Activated T-helper 1 cell treated with Interleukin-2 at 50 U/mL for 16 hours (primary cell): Measurements from ENCODE around the gene MTUS2.

ENCODE experiments used
- DNase-seq: peaks from one replicate; pipeline ENCODE4 v3.0.0-alpha.2; 2020; ENCODE audit warnings: low read depth

The MTUS2 gene

GRCh38 chr13:29239653-29240525 is 419.8 kb downstream of the MTUS2 start:
- DNase-seq, result no peak

- DNase-seq, result no peak
These were observed 434.7 kb downstream of the MTUS2 start for GRCh38 chr13:29254626-29255370.

DNA sequence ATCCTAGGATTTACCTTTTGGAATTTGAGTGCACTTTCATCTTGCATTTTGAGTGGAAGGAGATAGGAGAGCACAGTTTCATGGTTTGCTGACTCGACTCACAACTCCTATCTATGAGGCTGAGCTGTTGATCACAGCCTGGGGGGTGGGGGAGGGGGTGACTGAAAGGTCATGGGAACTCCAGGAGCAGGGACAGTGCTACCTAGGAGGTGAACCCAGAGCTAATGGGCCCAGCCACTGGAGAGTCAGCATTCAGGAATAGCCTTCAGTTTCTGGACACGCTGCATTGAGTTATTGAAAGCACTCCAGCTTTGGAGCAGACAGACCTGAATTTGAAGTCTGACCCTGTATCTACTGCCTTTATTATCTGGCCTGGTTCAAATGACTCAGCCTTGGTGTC is 435.4 kb downstream of the MTUS2 start:
- DNase-seq, result no peak

- no peak for DNase-seq
These were observed 440.5 kb downstream of the MTUS2 start for GRCh38 chr13:29260684-29261083.

DNA sequence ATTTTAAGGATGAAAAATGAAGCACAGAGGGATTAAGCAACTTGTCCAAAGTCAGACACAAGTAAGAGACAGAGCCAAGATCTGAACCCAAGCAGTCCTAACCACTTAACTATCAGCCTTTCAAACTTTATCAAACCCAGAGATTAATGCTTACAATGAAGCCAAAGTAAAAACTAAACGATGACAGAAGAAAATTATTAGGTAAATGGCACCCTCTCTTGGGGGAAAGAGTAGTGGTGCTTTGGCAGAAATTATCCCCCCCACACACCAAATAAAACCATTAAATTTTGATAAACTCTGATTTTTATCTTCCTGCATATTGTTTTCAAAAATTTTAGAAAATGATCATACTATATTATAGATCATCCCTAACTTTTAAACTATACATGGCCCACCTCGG is 446.1 kb downstream of the MTUS2 start:
- DNase-seq, result no peak

DNA sequence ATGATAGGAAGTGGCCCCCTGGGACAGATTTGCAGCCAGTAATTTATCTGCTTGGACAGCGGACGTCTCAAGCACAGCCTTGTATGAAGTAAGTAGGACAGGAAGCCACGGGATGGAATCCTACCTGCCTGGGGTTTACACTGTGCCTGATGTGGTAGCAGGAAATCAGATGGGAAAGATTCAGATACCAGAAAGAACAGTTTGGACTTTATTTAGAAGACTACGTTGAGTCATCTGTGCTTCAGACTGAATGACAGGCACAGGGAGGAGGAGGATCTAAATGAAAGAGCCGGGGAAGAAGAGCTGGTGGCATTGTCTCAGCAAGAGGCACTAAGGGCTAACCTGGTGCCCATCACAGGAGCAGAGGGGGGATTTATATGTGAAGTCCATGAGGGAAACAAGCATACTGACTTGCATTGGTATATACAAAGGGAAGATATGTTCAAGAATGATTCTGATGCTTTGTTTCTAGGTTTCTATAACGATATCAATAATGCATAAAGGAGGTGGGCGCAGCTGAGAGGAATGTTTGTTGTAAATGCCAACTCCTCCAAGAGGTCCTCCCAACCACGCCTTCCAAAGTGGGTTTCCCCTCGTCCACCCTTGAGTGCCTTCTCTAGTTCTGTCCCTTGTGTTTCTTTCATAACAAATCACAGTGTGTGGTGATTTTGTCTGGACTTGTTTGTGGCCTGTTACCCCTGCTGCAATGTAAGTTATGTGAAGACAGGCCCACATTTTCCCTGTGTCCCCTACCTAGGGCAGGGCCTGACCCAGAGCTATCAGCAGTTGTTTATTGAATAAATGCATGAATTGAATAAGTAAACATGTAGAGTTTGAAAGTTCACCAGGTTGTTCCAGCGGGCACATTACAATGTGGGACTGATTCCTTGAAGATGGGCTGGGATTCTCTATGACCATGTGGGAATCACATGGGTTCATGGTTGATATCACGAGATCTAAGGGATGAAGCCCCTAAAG is 446.9 kb downstream of the MTUS2 start:
- no peak for DNase-seq

DNA sequence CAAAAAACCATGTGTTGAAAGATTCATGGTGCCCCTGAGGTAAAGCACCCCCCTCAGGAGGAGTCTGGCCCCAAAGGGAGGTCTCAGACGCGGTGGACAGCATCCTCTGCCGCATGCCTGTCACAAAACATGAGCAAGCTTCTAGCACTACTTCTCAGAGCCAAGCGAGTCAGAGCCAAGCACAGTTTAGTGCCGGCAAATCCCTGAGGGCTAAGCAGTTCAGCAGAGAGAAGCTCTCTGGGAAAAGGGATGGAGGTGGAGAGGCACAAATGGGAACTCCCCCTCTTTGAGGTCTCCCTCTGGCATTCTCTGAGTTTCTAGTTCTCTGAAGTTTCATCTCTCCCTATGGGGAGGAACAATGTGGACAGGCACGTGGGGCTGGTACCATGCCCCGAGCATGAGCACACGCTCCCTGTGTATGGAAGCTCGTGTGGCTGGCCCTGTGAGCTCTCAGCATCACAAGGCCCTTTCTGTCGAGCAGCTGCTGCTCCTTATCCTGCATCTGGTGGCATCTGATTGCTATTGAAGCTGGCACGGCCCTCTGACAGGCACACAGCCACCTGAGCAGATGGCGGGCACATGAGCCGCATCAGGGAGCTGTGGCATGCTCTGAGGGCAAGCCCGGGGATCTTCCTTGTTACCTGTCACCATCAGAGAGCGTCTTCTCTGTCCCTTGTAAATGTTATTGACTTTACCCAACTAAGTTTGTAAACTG is 450.3 kb downstream of the MTUS2 start:
- no peak for DNase-seq

DNA sequence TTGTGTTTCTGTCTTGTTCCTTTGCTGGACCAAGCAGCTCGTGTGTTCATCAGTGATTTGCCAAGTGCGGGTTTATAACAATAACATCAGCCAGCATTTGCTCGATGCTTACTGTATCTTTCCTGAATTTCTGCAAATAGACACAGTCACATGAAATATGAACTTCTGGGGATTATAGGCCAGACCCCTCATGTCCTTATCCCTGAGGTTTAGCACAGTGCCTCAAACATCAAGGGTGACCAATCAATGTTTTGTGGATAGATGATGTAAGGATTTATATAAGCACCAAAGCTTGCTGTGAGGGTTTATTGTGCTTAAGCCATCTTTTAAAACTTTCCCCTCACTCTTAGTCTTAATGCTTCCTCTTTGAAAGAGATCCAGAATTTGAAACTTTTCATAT is 451.5 kb downstream of the MTUS2 start:
- DNase-seq, result no peak

DNA sequence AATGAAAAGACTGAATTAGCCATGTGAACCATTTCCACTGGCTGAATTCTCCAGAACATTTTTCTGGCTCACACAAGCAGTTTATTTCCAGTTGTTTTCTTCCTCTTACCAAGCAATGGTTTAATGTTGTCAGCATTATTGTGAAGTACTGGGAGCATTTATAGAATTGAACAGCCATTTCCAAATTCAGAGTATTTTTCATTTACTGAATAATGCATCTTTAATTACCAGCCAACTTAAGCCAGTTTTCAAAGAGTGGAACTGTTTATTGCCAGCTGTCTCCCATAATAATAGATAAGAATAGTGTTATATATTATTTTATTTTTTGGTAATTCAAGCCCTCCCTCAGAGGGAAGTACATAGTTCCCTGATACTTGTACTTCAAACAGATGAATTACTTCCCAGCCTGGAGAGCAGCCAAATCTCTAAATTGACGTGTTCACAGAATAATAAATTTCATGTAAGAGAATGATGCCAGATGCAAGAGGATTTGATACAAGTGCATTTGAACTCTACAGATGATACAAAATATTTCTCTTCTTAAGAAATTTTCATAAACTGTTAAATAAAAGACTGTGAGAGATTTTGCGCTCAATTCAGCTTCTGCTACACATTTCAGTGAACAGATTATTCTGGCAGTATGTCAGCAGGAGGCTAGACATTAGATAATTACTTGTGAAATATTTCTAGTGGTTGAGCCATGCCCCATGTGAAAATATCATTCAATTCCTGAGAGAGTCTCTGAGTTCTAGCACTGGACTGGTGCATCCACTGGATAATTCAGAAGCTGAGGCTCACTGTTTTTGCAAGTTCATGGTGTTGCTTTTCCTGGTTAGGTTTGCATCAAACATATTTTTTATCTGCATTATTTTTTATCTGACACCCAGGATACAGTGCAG is 459.5 kb downstream of the MTUS2 start:
- DNase-seq, result no peak

- DNase-seq, result no peak
These were observed 461.9 kb downstream of the MTUS2 start for GRCh38 chr13:29281932-29282495.

DNA sequence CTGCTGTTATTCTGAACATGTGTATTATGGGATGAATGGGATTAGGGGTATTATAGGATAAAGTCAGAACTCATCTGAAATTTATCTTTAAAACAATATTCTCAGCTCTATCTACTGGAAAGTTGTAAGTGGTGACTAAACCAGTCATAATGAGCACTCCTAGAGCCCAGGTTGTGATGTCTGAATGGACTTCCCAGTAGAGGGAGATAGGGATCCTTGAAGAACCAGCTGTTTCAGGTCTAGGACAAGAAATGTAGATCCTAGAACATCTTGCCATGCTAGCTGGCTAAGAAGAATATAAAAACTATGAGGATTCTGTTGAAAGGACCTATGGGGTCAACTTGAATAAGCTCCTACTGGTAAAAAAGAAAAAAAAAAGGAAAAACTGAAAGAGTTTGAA is 464.6 kb downstream of the MTUS2 start:
- no peak for DNase-seq

- no peak for DNase-seq
These were observed 467.1 kb downstream of the MTUS2 start for GRCh38 chr13:29287237-29287636.

DNA sequence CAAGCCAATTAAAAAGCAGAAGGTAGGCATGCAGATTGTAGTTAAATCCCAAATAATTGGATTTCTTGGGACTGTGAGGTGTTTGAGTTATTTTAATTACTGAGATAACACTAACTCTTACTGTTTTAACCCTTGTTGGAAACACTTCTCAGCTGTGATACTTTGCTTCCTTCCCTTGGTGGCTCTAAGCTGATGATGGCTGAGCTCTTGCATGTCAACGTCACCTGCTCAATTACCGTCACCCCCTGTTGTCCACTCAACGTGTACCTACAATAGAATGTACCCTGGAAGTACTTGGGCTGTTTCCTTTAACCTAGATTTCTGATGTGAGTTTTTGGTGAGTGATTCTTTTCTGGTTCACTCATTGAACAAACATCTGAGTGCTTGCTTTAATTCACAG is 471.9 kb downstream of the MTUS2 start:
- no peak for DNase-seq

GRCh38 chr13:29294821-29295220 is 474.7 kb downstream of the MTUS2 start:
- no peak for DNase-seq

DNA sequence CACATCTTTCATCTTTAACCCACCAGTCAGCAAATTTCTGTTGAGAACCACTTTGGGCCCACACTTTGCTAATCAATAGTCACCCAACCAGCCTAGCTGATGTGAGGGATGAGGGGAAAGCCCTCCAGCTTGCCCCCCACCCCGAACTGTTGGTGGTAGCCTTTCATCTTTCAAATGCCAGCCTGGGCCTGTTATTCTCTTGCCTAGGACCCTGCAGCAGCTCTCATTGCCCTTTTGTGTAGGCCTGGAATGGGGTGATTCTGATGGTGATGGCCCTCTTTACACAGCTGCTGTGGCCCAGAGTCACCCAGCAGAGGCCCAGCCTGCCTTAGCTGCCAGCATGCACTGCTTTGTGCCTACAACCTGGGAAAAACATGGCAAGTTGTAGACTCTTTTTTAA is 480.9 kb downstream of the MTUS2 start:
- DNase-seq, result no peak

DNA sequence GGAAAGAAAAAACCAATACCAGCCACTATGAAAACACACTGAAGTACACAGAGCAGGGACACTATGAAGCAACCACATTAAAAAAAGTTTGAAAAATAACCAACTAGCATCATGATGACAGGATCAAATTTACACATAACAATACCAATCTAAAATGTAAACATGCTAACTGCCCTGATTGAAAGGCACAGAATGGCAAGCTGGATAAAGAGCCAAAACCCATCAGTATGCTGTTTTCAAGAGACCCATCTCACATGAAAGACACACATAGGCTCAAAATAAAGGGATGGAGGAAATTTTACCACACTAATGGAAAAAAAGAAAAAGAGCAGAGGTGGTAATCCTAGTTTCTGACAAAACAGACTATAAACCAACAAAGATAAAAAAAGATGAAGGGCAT is 484.0 kb downstream of the MTUS2 start:
- no peak for DNase-seq

DNA sequence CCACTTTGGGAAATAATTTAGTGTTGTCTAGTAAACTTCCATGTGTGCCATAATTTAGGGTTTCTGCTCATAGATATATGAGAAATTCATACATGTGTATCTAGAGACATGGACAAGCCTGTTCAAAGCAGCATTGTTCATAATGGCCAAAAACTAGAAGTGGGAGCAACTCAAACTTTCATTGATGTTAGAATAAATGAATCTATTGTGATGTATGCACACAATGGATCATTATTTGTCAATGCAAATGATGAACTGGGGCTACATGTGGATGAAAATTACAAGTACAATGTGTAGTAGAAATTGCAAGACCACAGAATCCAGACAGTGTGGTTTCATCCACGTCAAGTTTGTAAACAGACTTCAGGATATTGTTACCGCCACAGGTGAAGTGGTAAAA is 490.7 kb downstream of the MTUS2 start:
- no peak for DNase-seq

GRCh38 chr13:29315847-29316246 is 495.7 kb downstream of the MTUS2 start:
- no peak for DNase-seq

GRCh38 chr13:29317828-29318227 is 497.7 kb downstream of the MTUS2 start:
- DNase-seq, result no peak

DNA sequence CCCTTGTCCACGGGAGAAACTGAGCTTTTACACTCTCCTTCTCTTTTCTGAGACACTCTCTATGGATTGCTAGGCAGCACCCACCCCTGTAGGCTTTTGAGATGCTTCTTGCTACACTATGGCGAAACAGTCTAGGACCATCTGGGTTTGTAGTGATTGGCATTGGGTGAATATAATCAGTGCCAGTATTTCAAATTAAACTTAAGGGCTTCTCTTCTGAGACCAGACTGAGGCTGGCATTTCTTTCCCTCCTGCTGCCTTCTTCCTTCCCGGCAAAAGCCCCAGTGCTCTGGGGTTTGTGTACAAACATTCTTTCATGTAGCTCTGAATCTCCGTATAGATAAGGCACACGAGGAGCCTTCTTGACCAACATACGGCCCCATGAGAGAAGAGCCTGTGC is 498.6 kb downstream of the MTUS2 start:
- no peak for DNase-seq
